Activated CD4-positive, alpha-beta T cell treated with anti-CD3 and anti-CD28 coated beads for 1 hour (primary cell): Measurements from ENCODE around the gene MBD5.

ENCODE experiments used
- DNase-seq: peaks from one replicate; pipeline ENCODE4 v3.0.0-alpha.2; 2020

The MBD5 gene

DNA sequence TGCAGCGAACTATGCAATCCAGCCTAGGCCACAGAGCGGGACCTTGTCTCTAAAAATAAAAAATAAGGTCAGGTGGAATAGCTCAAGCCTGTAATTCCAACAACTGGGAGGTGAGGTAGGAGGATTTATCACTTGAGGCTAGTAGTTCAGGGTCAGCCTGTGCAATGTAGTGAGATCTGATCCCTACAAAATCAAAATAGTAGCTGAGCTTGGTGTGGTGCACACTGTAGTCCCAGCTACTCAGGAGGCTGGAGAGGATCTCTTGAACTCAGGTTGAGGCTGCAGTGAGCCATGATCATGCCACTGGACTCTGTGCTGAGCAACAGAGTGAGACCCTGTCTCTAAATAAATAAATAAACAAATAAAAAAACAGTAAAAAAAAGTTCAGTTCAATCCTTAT, 5.7 kb downstream of the MBD5 start:
- DNase-seq, result no peak

DNA sequence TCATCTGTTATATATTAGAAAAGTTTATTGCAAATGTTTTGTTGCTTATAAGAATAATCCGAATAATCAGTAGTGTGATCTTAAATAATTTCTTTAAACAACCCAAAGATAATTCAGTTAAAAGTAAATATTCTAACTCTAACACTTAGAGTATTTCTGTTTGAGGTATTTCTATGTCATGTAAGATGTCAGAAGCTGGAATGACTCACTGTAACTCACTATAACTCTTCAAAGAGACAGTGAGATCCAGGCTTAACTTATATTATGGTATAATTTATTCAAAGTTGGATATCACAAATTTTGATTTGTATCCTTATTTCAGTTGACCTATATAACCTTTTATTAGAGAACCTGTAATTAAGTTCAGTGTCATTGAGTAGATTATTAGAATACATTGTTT, 6.9 kb downstream of the MBD5 start:
- DNase-seq, result no peak

GRCh38 chr2:148028781-148029180, 7.9 kb downstream of the MBD5 start:
- no peak for DNase-seq

GRCh38 chr2:148031152-148031551, 10.3 kb downstream of the MBD5 start:
- no peak for DNase-seq

GRCh38 chr2:148032215-148032614, 11.3 kb downstream of the MBD5 start:
- DNase-seq, result no peak

GRCh38 chr2:148039783-148040182, 18.9 kb downstream of the MBD5 start:
- no peak for DNase-seq

GRCh38 chr2:148042219-148042618, 21.3 kb downstream of the MBD5 start:
- no peak for DNase-seq

GRCh38 chr2:148044322-148044721, 23.4 kb downstream of the MBD5 start:
- DNase-seq, result no peak

- no peak for DNase-seq
Observed at GRCh38 chr2:148046802-148047201, 25.9 kb downstream of the MBD5 start.

- no peak for DNase-seq
Observed at GRCh38 chr2:148048475-148049221, 27.8 kb downstream of the MBD5 start.

GRCh38 chr2:148049284-148049683, 28.4 kb downstream of the MBD5 start:
- DNase-seq, result no peak

- DNase-seq, result no peak
Observed at GRCh38 chr2:148052687-148053086, 31.8 kb downstream of the MBD5 start.

DNA sequence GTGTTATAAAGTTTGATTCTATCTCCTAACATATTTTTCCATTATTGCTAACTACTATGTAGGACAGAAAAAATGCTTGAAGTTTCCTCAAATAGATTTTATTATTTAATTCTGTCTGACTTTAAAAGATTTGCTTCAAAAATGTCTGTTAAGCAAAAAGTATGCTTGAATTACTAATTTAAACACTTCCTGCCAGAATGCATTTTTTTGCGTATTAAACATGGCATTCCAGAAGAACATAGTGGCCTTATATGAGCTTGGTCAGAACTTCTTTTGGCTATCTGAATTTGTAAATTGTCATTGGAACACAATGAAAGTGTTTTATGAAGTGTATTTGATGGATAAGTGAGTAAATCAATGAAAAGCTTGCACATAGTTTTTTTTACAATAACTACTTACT, 37.8 kb downstream of the MBD5 start:
- no peak for DNase-seq

- no peak for DNase-seq
Observed at GRCh38 chr2:148063633-148064032, 42.7 kb downstream of the MBD5 start.

GRCh38 chr2:148065936-148066335, 45.0 kb downstream of the MBD5 start:
- no peak for DNase-seq

- DNase-seq, result no peak
Observed at GRCh38 chr2:148067801-148068200, 46.9 kb downstream of the MBD5 start.

- DNase-seq, result no peak
Observed at GRCh38 chr2:148071351-148071750, 50.5 kb downstream of the MBD5 start.

- no peak for DNase-seq
Observed at GRCh38 chr2:148096012-148096411, 75.1 kb downstream of the MBD5 start.

DNA sequence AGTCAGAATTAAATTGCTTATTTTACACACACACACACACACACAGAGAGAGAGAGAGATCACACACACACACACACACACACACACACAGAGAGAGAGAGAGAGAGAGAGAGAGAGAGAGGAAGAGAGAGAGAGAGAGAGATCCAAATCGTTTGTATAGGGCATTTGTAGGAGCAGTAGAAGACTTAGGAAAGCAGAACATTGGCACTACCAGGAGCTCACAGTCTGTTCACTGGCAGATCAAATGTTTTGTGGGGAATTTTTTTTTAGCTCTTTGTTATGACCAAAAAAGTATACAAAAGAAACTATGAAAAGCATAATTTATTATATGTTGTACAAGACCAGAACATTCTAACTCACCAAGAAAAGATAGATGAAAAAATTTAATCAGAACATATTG, 81.8 kb downstream of the MBD5 start:
- DNase-seq, result no peak

DNA sequence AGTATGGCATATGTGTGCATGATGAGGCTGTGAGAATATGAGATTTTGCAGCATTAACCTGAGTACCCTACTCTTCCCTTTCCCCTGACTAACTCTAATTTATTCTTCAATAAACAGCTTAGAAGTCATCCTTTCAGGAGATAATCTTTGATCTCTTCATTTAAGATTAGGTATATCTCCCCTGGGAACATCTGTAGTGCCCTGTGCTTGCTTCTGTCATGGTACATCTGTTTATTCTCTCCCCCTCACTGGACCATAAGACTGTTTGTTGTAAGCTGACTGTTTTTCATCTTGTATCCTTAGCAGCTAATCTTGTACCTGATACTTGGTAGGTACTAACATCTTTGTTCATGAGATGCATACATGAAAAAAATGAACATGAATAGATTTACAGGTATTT, 83.1 kb downstream of the MBD5 start:
- no peak for DNase-seq

- no peak for DNase-seq
Observed at GRCh38 chr2:148106331-148106730, 85.4 kb downstream of the MBD5 start.

DNA sequence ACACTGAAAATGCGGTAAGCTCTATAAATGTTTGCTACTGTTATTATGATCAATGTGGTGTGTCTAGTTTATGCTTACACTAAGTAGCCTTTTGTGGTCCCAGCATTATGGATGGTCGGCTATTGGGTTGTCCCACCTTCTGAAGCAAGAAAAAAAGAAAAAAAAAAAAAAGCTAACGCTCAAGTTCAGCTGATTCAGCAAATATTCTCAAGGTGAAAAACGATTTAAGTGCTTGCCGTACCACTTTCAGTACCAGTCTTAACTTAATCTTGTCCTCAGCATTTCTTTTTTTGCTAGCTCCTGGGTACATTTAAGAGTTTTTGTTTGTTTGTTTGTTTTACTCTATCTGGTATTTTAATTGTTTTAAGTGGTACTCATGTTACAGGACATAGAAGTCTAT, 87.5 kb downstream of the MBD5 start:
- DNase-seq, result no peak

DNA sequence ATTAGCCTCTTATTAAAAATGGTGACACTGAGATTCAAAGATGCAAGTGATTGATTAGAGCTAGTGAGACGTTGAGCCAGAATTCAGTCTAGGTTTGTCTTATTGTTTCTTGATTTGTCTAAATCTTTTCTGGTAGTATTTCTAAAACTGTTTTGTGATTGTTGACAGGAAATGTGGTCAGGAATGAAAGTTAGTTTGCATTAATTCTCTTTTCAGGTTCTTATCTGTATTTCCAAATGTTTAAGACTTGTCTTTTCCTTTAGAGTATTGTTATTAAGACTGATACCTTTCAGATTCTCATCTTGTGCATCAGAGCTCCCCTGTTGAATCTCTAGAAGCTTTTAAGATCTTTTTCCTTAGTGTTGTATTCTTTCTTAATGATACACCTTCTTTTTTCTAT, 89.3 kb downstream of the MBD5 start:
- DNase-seq, result no peak

DNA sequence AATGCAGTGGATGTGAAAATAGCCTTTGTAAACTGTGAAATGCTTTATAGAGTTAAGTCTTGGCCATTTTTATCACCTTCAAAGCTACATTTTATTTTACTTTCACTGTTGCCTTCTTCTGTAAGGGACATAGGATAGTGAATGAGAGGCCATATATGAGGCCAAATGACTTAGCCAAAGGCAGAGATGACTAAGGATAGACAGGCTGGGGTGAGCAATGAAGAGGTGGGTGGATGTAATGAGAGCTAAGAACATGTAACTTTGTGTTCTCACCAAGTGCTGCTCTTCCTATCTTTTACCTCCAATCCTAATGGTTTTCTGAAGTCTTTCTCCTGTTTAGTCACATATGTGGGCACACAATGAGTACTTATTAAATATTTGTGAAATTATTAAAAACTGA, 101.9 kb downstream of the MBD5 start:
- no peak for DNase-seq

DNA sequence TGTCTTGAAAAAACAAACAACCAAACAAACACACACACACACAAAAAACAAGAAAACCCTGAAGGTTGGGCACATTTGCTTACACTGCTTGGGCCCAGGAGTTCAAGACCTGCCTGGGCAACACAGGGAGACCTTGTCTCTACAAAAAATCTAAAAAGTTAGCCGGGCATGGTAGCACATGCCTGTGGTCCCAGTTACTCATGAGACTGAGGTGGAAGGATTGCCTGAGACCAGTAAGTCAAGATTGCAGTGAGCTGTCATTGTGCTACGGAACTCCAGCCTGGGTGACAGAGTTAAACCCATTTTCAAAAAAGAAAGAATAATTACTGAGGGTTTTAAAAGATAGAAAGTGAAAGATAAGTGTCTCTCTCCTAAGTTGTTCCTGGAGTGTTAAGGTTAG, 103.4 kb downstream of the MBD5 start:
- DNase-seq, result no peak

DNA sequence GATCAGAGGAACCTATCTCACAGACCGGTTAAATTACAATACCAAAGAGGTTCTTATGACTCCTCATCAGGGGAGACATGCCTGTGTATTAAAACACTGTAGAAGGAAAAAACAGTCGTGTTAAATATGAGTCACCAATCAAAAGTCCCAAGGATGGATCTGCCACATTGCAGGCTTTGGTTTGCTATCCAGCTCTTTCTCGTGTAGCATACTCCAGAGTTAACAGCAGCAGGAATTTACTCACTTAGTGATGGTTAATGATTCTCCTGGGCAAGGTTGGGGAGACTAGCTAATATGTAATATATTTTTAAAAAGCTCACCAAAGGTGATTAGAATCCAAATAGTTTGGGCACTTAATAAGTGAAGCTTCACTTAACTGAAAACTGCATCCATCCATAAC, 109.7 kb downstream of the MBD5 start:
- no peak for DNase-seq
